Measurements from ENCODE around the gene DPEP2NB. TPM values are rescaled to one million over a fixed set of nuclear protein-coding genes. Genes with fewer than 3 reads are reported as not detected.
"Not testable (repeated sequence)": the region's sequence is repeated elsewhere in the genome, so short reads cannot be mapped to it uniquely, and the experiment has no call there.

Gene DPEP2NB
- total RNA-seq, 1 experiment from 2014 or later = not detected

GRCh38 chr16:68035227-68035626 is 19.5 kb upstream of the DPEP2NB start:
- ChIA-PET POLR2A (ENCODE audit: low non-redundant PET) (no interaction called here), CTCF (interaction anchor here (0.6 kb wide), 1 partner anchor 101 kb away, joined by 3 read pairs; no protein-coding TSS in a partner anchor)
- no peak for TF ChIP-seq EZH2 (IDR thresholded peaks at IDR 0.05; ENCODE audit: borderline replicate concordance, low read depth, low read length, poor library complexity, severe bottlenecking)
- no peak for TF ChIP-seq CTCF (conservative IDR thresholded peaks at IDR 0.05; ENCODE audit: low read depth, low read length)
- intact Hi-C loops (cut with micrococcal nuclease; ENCODE audit: unreplicated experiment) = no loop called here
- Histone ChIP-seq H3K4me1 (ENCODE audit: insufficient read depth, low read length, poor library complexity, severe bottlenecking) (no peaks in the 10 kb centered on the region), H3K36me3 (ENCODE audit: insufficient read depth, low read length, poor library complexity, severe bottlenecking) (peaks cover 3% of the 10 kb centered on the region), H3K27me3 (replicated peaks; ENCODE audit: insufficient read depth, low read depth, low read length, poor library complexity) (no peaks in the 10 kb centered on the region), H3K9me3 (ENCODE audit: low read depth, low read length, poor library complexity, severe bottlenecking) (no peaks in the 10 kb centered on the region), H3K27ac (ENCODE audit: low read depth, low read length, poor library complexity, severe bottlenecking) (no peak overlapping the region), H3K4me3 (ENCODE audit: low read depth, low read length, poor library complexity, severe bottlenecking) (no peak overlapping the region)
- no TSS peak for BruUV-seq (replicated peaks)
- no peak for DNase-seq (ENCODE audit: low spot score)

GRCh38 chr16:68033101-68033500 is 17.4 kb upstream of the DPEP2NB start:
- H3K36me3 ChIP-seq (ENCODE audit: insufficient read depth, low read length, poor library complexity, severe bottlenecking) = peaks cover 1% of the 10 kb centered on the region
- intact Hi-C loops (cut with micrococcal nuclease; ENCODE audit: unreplicated experiment) = no loop called here
- BruUV-seq (replicated peaks) = no TSS peak

GRCh38 chr16:68031951-68032350 is 16.2 kb upstream of the DPEP2NB start:
- Histone ChIP-seq H3K9me3 (ENCODE audit: low read depth, low read length, poor library complexity, severe bottlenecking) (no peaks in the 10 kb centered on the region), H3K27me3 (replicated peaks; ENCODE audit: insufficient read depth, low read depth, low read length, poor library complexity) (no peaks in the 10 kb centered on the region), H3K36me3 (ENCODE audit: insufficient read depth, low read length, poor library complexity, severe bottlenecking) (peaks cover under 1% of the 10 kb centered on the region), H3K4me1 (ENCODE audit: insufficient read depth, low read length, poor library complexity, severe bottlenecking) (no peaks in the 10 kb centered on the region), H3K4me3 (ENCODE audit: low read depth, low read length, poor library complexity, severe bottlenecking) (no peak overlapping the region), H3K27ac (ENCODE audit: low read depth, low read length, poor library complexity, severe bottlenecking) (no peak overlapping the region)
- no TSS peak for BruUV-seq (replicated peaks)
- no peak for DNase-seq (ENCODE audit: low spot score)
- ChIA-PET POLR2A (ENCODE audit: low non-redundant PET) (interaction anchor here (0.6 kb wide), 1 partner anchor 35 kb away, joined by 3 read pairs; no protein-coding TSS in a partner anchor), CTCF (no interaction called here)
- intact Hi-C loops (cut with micrococcal nuclease; ENCODE audit: unreplicated experiment) = no loop called here
- TF ChIP-seq EZH2 (IDR thresholded peaks at IDR 0.05; ENCODE audit: borderline replicate concordance, low read depth, low read length, poor library complexity, severe bottlenecking) = no peak
- TF ChIP-seq CTCF (conservative IDR thresholded peaks at IDR 0.05; ENCODE audit: low read depth, low read length) = no peak

More at GRCh38 chr16:68033101-68033500, 17.4 kb upstream of the DPEP2NB start:
- Histone ChIP-seq H3K27me3 (replicated peaks; ENCODE audit: insufficient read depth, low read depth, low read length, poor library complexity) (no peaks in the 10 kb centered on the region), H3K27ac (ENCODE audit: low read depth, low read length, poor library complexity, severe bottlenecking) (no peak overlapping the region), H3K9me3 (ENCODE audit: low read depth, low read length, poor library complexity, severe bottlenecking) (no peaks in the 10 kb centered on the region), H3K4me1 (ENCODE audit: insufficient read depth, low read length, poor library complexity, severe bottlenecking) (no peaks in the 10 kb centered on the region), H3K4me3 (ENCODE audit: low read depth, low read length, poor library complexity, severe bottlenecking) (no peak overlapping the region)
- POLR2A ChIA-PET (ENCODE audit: low non-redundant PET) = no interaction called here
- TF ChIP-seq EZH2 (IDR thresholded peaks at IDR 0.05; ENCODE audit: borderline replicate concordance, low read depth, low read length, poor library complexity, severe bottlenecking) (no peak), CTCF (conservative IDR thresholded peaks at IDR 0.05; ENCODE audit: low read depth, low read length) (no peak)
- CTCF ChIA-PET = no interaction called here
- DNase-seq (ENCODE audit: low spot score) = no peak

- CTCF ChIA-PET = interaction anchor here (0.6 kb wide), 1 partner anchor 190 kb away, joined by 5 read pairs; no protein-coding TSS in a partner anchor
- intact Hi-C loops (cut with micrococcal nuclease; ENCODE audit: unreplicated experiment); H3K9me3 ChIP-seq (ENCODE audit: low read depth, low read length, poor library complexity, severe bottlenecking); H3K4me3 ChIP-seq (ENCODE audit: low read depth, low read length, poor library complexity, severe bottlenecking); H3K27me3 ChIP-seq (replicated peaks; ENCODE audit: insufficient read depth, low read depth, low read length, poor library complexity); H3K36me3 ChIP-seq (ENCODE audit: insufficient read depth, low read length, poor library complexity, severe bottlenecking); POLR2A ChIA-PET (ENCODE audit: low non-redundant PET); H3K27ac ChIP-seq (ENCODE audit: low read depth, low read length, poor library complexity, severe bottlenecking); H3K4me1 ChIP-seq (ENCODE audit: insufficient read depth, low read length, poor library complexity, severe bottlenecking); BruUV-seq (replicated peaks); DNase-seq (ENCODE audit: low spot score): not testable (repeated sequence)
Observed at GRCh38 chr16:68030108-68030507, 14.4 kb upstream of the DPEP2NB start.
